Ishikawa (cell line): ENCODE data around the gene NAPEPLD.

Source experiments
- CREB1 ChIP-seq: IDR thresholded peaks from 2 replicates; pipeline ENCODE4 v1.6.1; 2012; ENCODE audit warnings: low read depth
- EGR1 ChIP-seq: IDR thresholded peaks from 2 replicates; pipeline ENCODE4 v1.6.1; 2012
- EP300 ChIP-seq: IDR thresholded peaks from 2 replicates; pipeline ENCODE4 v1.6.1; 2012; ENCODE audit warnings: borderline replicate concordance
- FOXM1 ChIP-seq: IDR thresholded peaks from 2 replicates; pipeline ENCODE4 v1.6.1; 2012; ENCODE audit warnings: low read depth, borderline replicate concordance
- MAX ChIP-seq: IDR thresholded peaks from 2 replicates; pipeline ENCODE4 v1.6.1; 2012
- NFIC ChIP-seq: IDR thresholded peaks from 2 replicates; pipeline ENCODE4 v1.6.1; 2012
- RAD21 ChIP-seq: IDR thresholded peaks from 2 replicates; pipeline ENCODE4 v1.6.1; 2012; ENCODE audit warnings: low read depth
- REST ChIP-seq: IDR thresholded peaks from 2 replicates; pipeline ENCODE4 v1.6.1; 2012; ENCODE audit warnings: low read depth, mild to moderate bottlenecking
- TAF1 ChIP-seq: IDR thresholded peaks from 2 replicates; pipeline ENCODE4 v1.6.1; 2012; ENCODE audit warnings: low read depth, mild to moderate bottlenecking
- TCF12 ChIP-seq: IDR thresholded peaks from 2 replicates; pipeline ENCODE4 v1.6.1; 2012; ENCODE audit warnings: low read depth
- USF1 ChIP-seq: IDR thresholded peaks from 2 replicates; pipeline ENCODE4 v1.6.1; 2012
- YY1 ChIP-seq: IDR thresholded peaks from 2 replicates; pipeline ENCODE4 v1.6.1; 2012; ENCODE audit warnings: low read depth
- ZBTB7A ChIP-seq: IDR thresholded peaks from 2 replicates; pipeline ENCODE4 v1.6.1; 2012; ENCODE audit warnings: low read depth

GRCh38 chr7:103051519-103051918, 97.4 kb downstream of the NAPEPLD start:
- TF ChIP-seq TAF1, result no peak
- no peak for TF ChIP-seq RAD21
- no peak for TF ChIP-seq EP300
- TF ChIP-seq USF1, result no peak
- TF ChIP-seq NFIC, result no peak
- no peak for TF ChIP-seq EGR1
- TF ChIP-seq YY1, result no peak
- TF ChIP-seq MAX, result no peak
- no peak for TF ChIP-seq REST
- TF ChIP-seq FOXM1, result no peak
- TF ChIP-seq TCF12, result no peak
- no peak for TF ChIP-seq CREB1
- no peak for TF ChIP-seq ZBTB7A
